ENCODE results near the gene CLEC9A. TPM values are rescaled to one million over a fixed set of nuclear protein-coding genes. Genes with fewer than 3 reads are reported as not detected.
A peak's percentile ranks its signal among the peaks of the same experiment; 100 is the strongest.

CLEC9A gene
- polyA plus RNA-seq, 3 donors = 0.07 to 0.59 TPM; not detected in 1

- Histone ChIP-seq H3K4me2 (replicated peaks; ENCODE audit: extremely low read depth, low read length, poor library complexity, severe bottlenecking) (no peak overlapping the region), H2AFZ (ENCODE audit: insufficient read depth, low read depth, low read length, poor library complexity, severe bottlenecking) (no peak overlapping the region), H3K36me3 (replicated peaks in 1 of 2; ENCODE audit: control insufficient read depth in 1 of 2, insufficient read depth in 2 of 2, low read length in 2 of 2) (peaks cover 15 to 26% of the 10 kb centered on the region in 2 donors), H3K9me3 (replicated peaks in 1 of 2; ENCODE audit: control insufficient read depth in 1 of 2, insufficient read depth in 1 of 2, low read length in 2 of 2) (peaks cover 9 to 15% of the 10 kb centered on the region in 2 donors), H3K9ac (ENCODE audit: insufficient read depth, low read length, poor library complexity, severe bottlenecking) (no peak overlapping the region), H3K4me3 (replicated peaks in 1 of 3; ENCODE audit: low read depth in 2 of 3, low read length in 3 of 3) (no peak overlapping the region), H3K27me3 (ENCODE audit: control insufficient read depth in 2 of 2, insufficient read depth in 2 of 2, low read length in 2 of 2) (no peaks in the 10 kb centered on the region), H3K27ac (ENCODE audit: low read depth in 1 of 2, low read length in 2 of 2) (no peak overlapping the region), H4K20me1 (ENCODE audit: insufficient read depth, low read length) (no peaks in the 10 kb centered on the region), H3K4me1 (ENCODE audit: control insufficient read depth in 1 of 2, insufficient read depth in 2 of 2, low read length in 2 of 2) (no peaks in the 10 kb centered on the region), H3K79me2 (ENCODE audit: insufficient read depth, low read length) (no peaks in the 10 kb centered on the region)
- Mint-ChIP-seq H3K4me1 (peaks cover 10% of the 10 kb centered on the region), H3K4me3 (no peak overlapping the region), H3K27me3 (ENCODE audit: low read depth in 3 of 3) (peaks cover 0 to 4% (median 1%) of the 10 kb centered on the region in 3 donors), H3K27ac (peak overlapping the region in 1 of 7 donors; percentile 45), H3K9me3 (peaks cover 14 to 21% (median 17%) of the 10 kb centered on the region in 7 donors), H3K36me3 (peaks cover 49 to 65% of the 10 kb centered on the region in 2 donors)
- TF ChIP-seq CTCF (IDR thresholded peaks at IDR 0.05) = no peak
- intact Hi-C loops (cut with micrococcal nuclease) = no loop called here
- WGBS (ENCODE audit: insufficient coverage) = 96% methylated on average over 37 of the region's 38 CpGs
- DNase-seq = no peak
These were observed 81.0 kb downstream of the CLEC9A start for GRCh38 chr12:10111451-10111850.

GRCh38 chr12:10113075-10113474, 82.6 kb downstream of the CLEC9A start:
- Mint-ChIP-seq H3K4me3 (no peak overlapping the region), H3K36me3 (peaks cover 53 to 74% of the 10 kb centered on the region in 2 donors), H3K4me1 (peaks cover 6% of the 10 kb centered on the region), H3K27me3 (ENCODE audit: low read depth in 3 of 3) (peaks cover 0 to 4% (median 0%) of the 10 kb centered on the region in 3 donors), H3K9me3 (peaks cover 12 to 21% (median 14%) of the 10 kb centered on the region in 7 donors), H3K27ac (peak overlapping the region in 1 of 7 donors; percentile 43)
- peaks cover 9 to 15% of the 10 kb centered on the region in 2 donors for H3K9me3 ChIP-seq (replicated peaks in 1 of 2; ENCODE audit: control insufficient read depth in 1 of 2, insufficient read depth in 1 of 2, low read length in 2 of 2)
- WGBS (ENCODE audit: insufficient coverage) = 100% methylated on average over 1 of the region's 1 CpG
- DNase-seq = no peak
- peaks cover 0 to under 1% of the 10 kb centered on the region in 2 donors for H3K4me1 ChIP-seq (ENCODE audit: control insufficient read depth in 1 of 2, insufficient read depth in 2 of 2, low read length in 2 of 2)
- peaks cover 31 to 42% of the 10 kb centered on the region in 2 donors for H3K36me3 ChIP-seq (replicated peaks in 1 of 2; ENCODE audit: control insufficient read depth in 1 of 2, insufficient read depth in 2 of 2, low read length in 2 of 2)
- H3K27me3 ChIP-seq (ENCODE audit: control insufficient read depth in 2 of 2, insufficient read depth in 2 of 2, low read length in 2 of 2) = no peaks in the 10 kb centered on the region
- no peak overlapping the region for H3K4me2 ChIP-seq (replicated peaks; ENCODE audit: extremely low read depth, low read length, poor library complexity, severe bottlenecking)
- H3K9ac ChIP-seq (ENCODE audit: insufficient read depth, low read length, poor library complexity, severe bottlenecking) = no peak overlapping the region
- no peak overlapping the region for H3K4me3 ChIP-seq (replicated peaks in 1 of 3; ENCODE audit: low read depth in 2 of 3, low read length in 3 of 3)
- no peak for TF ChIP-seq CTCF (IDR thresholded peaks at IDR 0.05)
- H3K79me2 ChIP-seq (ENCODE audit: insufficient read depth, low read length) = no peaks in the 10 kb centered on the region
- H4K20me1 ChIP-seq (ENCODE audit: insufficient read depth, low read length) = no peaks in the 10 kb centered on the region
- intact Hi-C loops (cut with micrococcal nuclease) = no loop called here
- no peak overlapping the region for H2AFZ ChIP-seq (ENCODE audit: insufficient read depth, low read depth, low read length, poor library complexity, severe bottlenecking)
- no peak overlapping the region for H3K27ac ChIP-seq (ENCODE audit: low read depth in 1 of 2, low read length in 2 of 2)
